HG02970 (cell line): ENCODE data around the gene ANKRD27.

Source experiments
- ATAC-seq: cut with Tn5 transposase; IDR thresholded peaks from one replicate; pipeline ENCODE4 v1.9.1; 2021; ENCODE audit warnings: mild to moderate bottlenecking, moderate library complexity, moderate number of reproducible peaks; ENCODE audit not compliant: unreplicated experiment, low FRiP score

ANKRD27 gene

GRCh38 chr19:32566246-32566830 lies 108.6 kb downstream of the ANKRD27 start:
- no peak for ATAC-seq

- ATAC-seq = no peak
Measured at GRCh38 chr19:32563761-32564160, 111.2 kb downstream of the ANKRD27 start.

DNA sequence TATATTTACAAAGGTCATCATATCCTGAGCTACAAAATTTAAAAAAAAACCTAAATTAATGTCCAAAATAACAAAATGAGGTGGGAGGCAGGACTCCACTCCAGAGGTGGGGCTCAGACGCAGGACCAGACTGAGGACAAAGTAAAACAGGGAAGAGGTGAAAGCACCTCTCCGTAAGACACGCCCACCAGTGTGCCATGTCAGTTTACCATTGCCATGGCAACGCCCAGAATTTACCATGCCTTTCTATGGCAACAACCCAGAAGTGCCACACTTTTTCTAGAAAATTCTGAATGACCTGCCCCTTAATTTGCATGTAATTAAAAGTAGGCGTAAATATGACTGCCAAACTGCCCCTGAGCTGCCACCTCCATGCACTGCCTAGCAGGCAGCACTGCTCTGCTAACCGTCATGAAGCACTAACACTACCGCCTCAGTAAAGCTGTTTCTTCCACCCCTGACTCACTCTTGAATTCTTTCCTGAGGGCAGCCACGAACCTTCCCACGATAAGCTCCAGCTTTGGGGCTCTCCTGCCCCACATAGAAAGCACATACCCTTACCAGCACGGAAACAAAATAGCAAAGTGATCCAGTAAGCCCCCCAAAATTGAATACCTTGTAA lies 116.3 kb downstream of the ANKRD27 start:
- ATAC-seq = no peak

GRCh38 chr19:32555786-32556185 lies 119.2 kb downstream of the ANKRD27 start:
- ATAC-seq = no peak

DNA sequence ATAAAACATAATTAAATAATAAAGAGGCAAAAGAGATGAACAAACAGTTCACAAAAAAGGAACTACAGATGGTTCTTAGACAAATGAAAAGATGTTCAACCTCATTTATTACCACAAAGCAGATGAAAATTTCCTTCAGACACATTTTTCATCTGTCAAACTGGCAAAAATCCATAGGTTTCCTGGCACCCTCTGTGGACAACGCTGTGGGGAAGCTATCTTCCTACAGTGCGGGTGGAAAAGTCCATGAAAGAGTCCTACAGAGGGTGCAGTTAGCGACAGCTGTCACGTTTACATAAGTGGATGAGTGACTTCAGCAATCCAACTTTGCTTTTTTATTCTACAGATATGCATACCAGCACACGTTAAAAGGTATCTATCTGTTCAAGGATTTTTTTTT lies 124.3 kb downstream of the ANKRD27 start:
- ATAC-seq = no peak
